ENCODE results near the gene ZNF385D.

DNA sequence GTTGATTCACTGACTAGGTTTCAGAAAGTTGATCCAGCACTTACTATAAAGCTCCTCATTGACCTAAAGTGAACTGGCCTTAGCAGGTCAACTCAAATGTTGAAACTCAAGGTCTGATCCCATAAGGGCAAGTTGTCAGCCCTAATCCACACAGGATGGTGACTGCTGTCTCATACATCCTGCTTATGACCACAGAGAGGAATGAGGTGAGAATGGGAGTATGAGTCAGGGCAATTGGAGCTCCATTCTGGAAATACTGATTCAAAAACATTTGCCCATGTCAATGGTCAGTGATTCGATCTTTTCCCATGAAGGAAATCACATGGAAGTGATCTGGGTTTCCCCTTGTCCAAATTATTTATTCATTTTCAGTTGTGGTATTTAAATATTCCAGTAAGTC lies 78.7 kb downstream of the ZNF385D start:
- TF ChIP-seq POLR2AphosphoS2 (IDR thresholded peaks at IDR 0.05; ENCODE audit: low read depth, low read length) (no peak), KAT2B (IDR thresholded peaks at IDR 0.05; ENCODE audit: borderline replicate concordance, low read depth, low read length) (no peak), ZNF143 (CRISPR knock-in tag; IDR thresholded peaks at IDR 0.05) (no peak), POLR2A (IDR thresholded peaks at IDR 0.05; ENCODE audit: insufficient read depth in 1 of 2, low read depth in 2 of 2, low read length in 2 of 2) (no peak)
- TF ChIP-seq, protein P1, sequence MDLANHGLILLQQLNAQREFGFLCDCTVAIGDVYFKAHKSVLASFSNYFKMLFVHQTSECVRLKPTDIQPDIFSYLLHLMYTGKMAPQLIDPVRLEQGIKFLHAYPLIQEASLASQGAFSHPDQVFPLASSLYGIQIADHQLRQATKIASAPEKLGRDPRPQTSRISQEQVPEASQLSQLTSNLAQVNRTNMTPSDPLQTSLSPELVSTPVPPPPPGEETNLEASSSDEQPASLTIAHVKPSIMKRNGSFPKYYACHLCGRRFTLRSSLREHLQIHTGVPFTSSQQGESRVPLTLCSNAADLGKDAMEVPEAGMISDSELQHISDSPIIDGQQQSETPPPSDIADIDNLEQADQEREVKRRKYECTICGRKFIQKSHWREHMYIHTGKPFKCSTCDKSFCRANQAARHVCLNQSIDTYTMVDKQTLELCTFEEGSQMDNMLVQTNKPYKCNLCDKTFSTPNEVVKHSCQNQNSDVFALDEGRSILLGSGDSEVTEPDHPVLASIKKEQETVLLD (CRISPR knock-in tag; IDR thresholded peaks at IDR 0.05; ENCODE audit: low read depth): no peak
- TF ChIP-seq, protein P2, sequence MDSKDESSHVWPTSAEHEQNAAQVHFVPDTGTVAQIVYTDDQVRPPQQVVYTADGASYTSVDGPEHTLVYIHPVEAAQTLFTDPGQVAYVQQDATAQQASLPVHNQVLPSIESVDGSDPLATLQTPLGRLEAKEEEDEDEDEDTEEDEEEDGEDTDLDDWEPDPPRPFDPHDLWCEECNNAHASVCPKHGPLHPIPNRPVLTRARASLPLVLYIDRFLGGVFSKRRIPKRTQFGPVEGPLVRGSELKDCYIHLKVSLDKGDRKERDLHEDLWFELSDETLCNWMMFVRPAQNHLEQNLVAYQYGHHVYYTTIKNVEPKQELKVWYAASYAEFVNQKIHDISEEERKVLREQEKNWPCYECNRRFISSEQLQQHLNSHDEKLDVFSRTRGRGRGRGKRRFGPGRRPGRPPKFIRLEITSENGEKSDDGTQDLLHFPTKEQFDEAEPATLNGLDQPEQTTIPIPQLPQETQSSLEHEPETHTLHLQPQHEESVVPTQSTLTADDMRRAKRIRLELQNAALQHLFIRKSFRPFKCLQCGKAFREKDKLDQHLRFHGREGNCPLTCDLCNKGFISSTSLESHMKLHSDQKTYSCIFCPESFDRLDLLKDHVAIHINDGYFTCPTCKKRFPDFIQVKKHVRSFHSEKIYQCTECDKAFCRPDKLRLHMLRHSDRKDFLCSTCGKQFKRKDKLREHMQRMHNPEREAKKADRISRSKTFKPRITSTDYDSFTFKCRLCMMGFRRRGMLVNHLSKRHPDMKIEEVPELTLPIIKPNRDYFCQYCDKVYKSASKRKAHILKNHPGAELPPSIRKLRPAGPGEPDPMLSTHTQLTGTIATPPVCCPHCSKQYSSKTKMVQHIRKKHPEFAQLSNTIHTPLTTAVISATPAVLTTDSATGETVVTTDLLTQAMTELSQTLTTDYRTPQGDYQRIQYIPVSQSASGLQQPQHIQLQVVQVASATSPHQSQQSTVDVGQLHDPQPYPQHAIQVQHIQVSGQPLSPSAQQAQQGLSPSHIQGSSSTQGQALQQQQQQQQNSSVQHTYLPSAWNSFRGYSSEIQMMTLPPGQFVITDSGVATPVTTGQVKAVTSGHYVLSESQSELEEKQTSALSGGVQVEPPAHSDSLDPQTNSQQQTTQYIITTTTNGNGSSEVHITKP (CRISPR knock-in tag; IDR thresholded peaks at IDR 0.05; ENCODE audit: low read depth): no peak

Data from HepG2 (cell line).